Activated naive CD4-positive, alpha-beta T cell treated with anti-CD3 and anti-CD28 coated beads, Interleukin-2, amount 50 U/mL, for 24 hours (primary cell): Measurements from ENCODE around the gene GDPD5.
A peak's percentile ranks its signal among the peaks of the same experiment; 100 is the strongest.

Experiments used
- H3K27ac Mint-ChIP-seq: one replicate; pipeline ENCODE4 v1.8.0; 2021; ENCODE audit warnings: mild to moderate bottlenecking, mixed read lengths
- H3K27me3 Mint-ChIP-seq: one replicate; pipeline ENCODE4 v1.8.0; 2021; ENCODE audit warnings: mixed read lengths
- H3K36me3 Mint-ChIP-seq: one replicate; pipeline ENCODE4 v1.8.0; 2021; ENCODE audit warnings: mixed read lengths
- H3K4me1 Mint-ChIP-seq: one replicate; pipeline ENCODE4 v1.8.0; 2021; ENCODE audit warnings: mixed read lengths
- H3K4me3 Mint-ChIP-seq: one replicate; pipeline ENCODE4 v1.8.0; 2021; ENCODE audit warnings: mild to moderate bottlenecking, mixed read lengths
- H3K9me3 Mint-ChIP-seq: one replicate; pipeline ENCODE4 v1.8.0; 2021; ENCODE audit warnings: mixed read lengths

GDPD5 gene

GRCh38 chr11:75447415-75447814 lies 78.3 kb downstream of the GDPD5 start:
- Mint-ChIP-seq H3K4me1 (no peaks in the 10 kb centered on the region), H3K9me3 (no peaks in the 10 kb centered on the region), H3K27me3 (no peaks in the 10 kb centered on the region), H3K36me3 (peaks cover 3% of the 10 kb centered on the region), H3K27ac (no peak overlapping the region), H3K4me3 (no peak overlapping the region)

GRCh38 chr11:75445315-75445953 lies 80.3 kb downstream of the GDPD5 start:
- Mint-ChIP-seq H3K27me3 (no peaks in the 10 kb centered on the region), H3K4me3 (no peak overlapping the region), H3K4me1 (no peaks in the 10 kb centered on the region), H3K27ac (no peak overlapping the region), H3K9me3 (no peaks in the 10 kb centered on the region), H3K36me3 (no peaks in the 10 kb centered on the region)

- no peak overlapping the region for H3K4me3 Mint-ChIP-seq
- H3K4me1 Mint-ChIP-seq: no peaks in the 10 kb centered on the region
- H3K36me3 Mint-ChIP-seq: no peaks in the 10 kb centered on the region
- H3K27ac Mint-ChIP-seq: no peak overlapping the region
- no peaks in the 10 kb centered on the region for H3K27me3 Mint-ChIP-seq
- no peaks in the 10 kb centered on the region for H3K9me3 Mint-ChIP-seq
These were observed 82.7 kb downstream of the GDPD5 start for GRCh38 chr11:75443043-75443442.

- no peaks in the 10 kb centered on the region for H3K27me3 Mint-ChIP-seq
- no peaks in the 10 kb centered on the region for H3K9me3 Mint-ChIP-seq
- no peaks in the 10 kb centered on the region for H3K4me1 Mint-ChIP-seq
- H3K36me3 Mint-ChIP-seq: no peaks in the 10 kb centered on the region
- no peak overlapping the region for H3K4me3 Mint-ChIP-seq
- H3K27ac Mint-ChIP-seq: no peak overlapping the region
These were observed 83.4 kb downstream of the GDPD5 start for GRCh38 chr11:75442161-75442885.

GRCh38 chr11:75441804-75442132 lies 84.0 kb downstream of the GDPD5 start:
- Mint-ChIP-seq H3K27me3 (no peaks in the 10 kb centered on the region), H3K27ac (no peak overlapping the region), H3K9me3 (no peaks in the 10 kb centered on the region), H3K4me3 (no peak overlapping the region), H3K36me3 (no peaks in the 10 kb centered on the region), H3K4me1 (no peaks in the 10 kb centered on the region)

- Mint-ChIP-seq H3K27ac (no peak overlapping the region), H3K9me3 (no peaks in the 10 kb centered on the region), H3K27me3 (no peaks in the 10 kb centered on the region), H3K4me3 (no peak overlapping the region), H3K4me1 (no peaks in the 10 kb centered on the region), H3K36me3 (no peaks in the 10 kb centered on the region)
These were observed 84.6 kb downstream of the GDPD5 start for GRCh38 chr11:75440960-75441803.

- Mint-ChIP-seq H3K27me3 (no peaks in the 10 kb centered on the region), H3K4me1 (no peaks in the 10 kb centered on the region), H3K36me3 (no peaks in the 10 kb centered on the region)
These were observed 86.1 kb downstream of the GDPD5 start for GRCh38 chr11:75439495-75440120.

GRCh38 chr11:75439026-75439425 lies 86.7 kb downstream of the GDPD5 start:
- H3K27ac Mint-ChIP-seq: no peak overlapping the region
- H3K9me3 Mint-ChIP-seq: no peaks in the 10 kb centered on the region
- H3K4me3 Mint-ChIP-seq: no peak overlapping the region
- H3K27me3 Mint-ChIP-seq: peaks cover 1% of the 10 kb centered on the region
- no peaks in the 10 kb centered on the region for H3K36me3 Mint-ChIP-seq
- no peaks in the 10 kb centered on the region for H3K4me1 Mint-ChIP-seq

More at GRCh38 chr11:75439495-75440120, 86.1 kb downstream of the GDPD5 start:
- Mint-ChIP-seq H3K4me3 (no peak overlapping the region), H3K27ac (no peak overlapping the region), H3K9me3 (no peaks in the 10 kb centered on the region)

GRCh38 chr11:75437966-75438659 lies 87.6 kb downstream of the GDPD5 start:
- Mint-ChIP-seq H3K36me3 (no peaks in the 10 kb centered on the region), H3K27ac (no peak overlapping the region), H3K27me3 (peaks cover 7% of the 10 kb centered on the region), H3K9me3 (no peaks in the 10 kb centered on the region), H3K4me3 (no peak overlapping the region), H3K4me1 (no peaks in the 10 kb centered on the region)

GRCh38 chr11:75436806-75437205 lies 88.9 kb downstream of the GDPD5 start:
- H3K4me1 Mint-ChIP-seq: no peaks in the 10 kb centered on the region
- H3K27ac Mint-ChIP-seq: no peak overlapping the region
- H3K4me3 Mint-ChIP-seq: no peak overlapping the region
- no peaks in the 10 kb centered on the region for H3K9me3 Mint-ChIP-seq
- H3K27me3 Mint-ChIP-seq: peaks cover 15% of the 10 kb centered on the region
- no peaks in the 10 kb centered on the region for H3K36me3 Mint-ChIP-seq

- Mint-ChIP-seq H3K36me3 (peaks cover 2% of the 10 kb centered on the region), H3K4me1 (peaks cover 9% of the 10 kb centered on the region), H3K9me3 (no peaks in the 10 kb centered on the region), H3K27me3 (peaks cover 25% of the 10 kb centered on the region), H3K27ac (no peak overlapping the region), H3K4me3 (no peak overlapping the region)
These were observed 90.2 kb downstream of the GDPD5 start for GRCh38 chr11:75435571-75435925.

- H3K9me3 Mint-ChIP-seq: no peaks in the 10 kb centered on the region
- H3K27ac Mint-ChIP-seq: peak overlapping the region; percentile 17
- H3K36me3 Mint-ChIP-seq: peaks cover 3% of the 10 kb centered on the region
- peaks cover 10% of the 10 kb centered on the region for H3K4me1 Mint-ChIP-seq
- H3K27me3 Mint-ChIP-seq: peaks cover 26% of the 10 kb centered on the region
- H3K4me3 Mint-ChIP-seq: no peak overlapping the region
These were observed 90.7 kb downstream of the GDPD5 start for GRCh38 chr11:75434886-75435570.

- Mint-ChIP-seq H3K4me1 (peaks cover 15% of the 10 kb centered on the region), H3K27me3 (peaks cover 30% of the 10 kb centered on the region), H3K4me3 (no peak overlapping the region), H3K27ac (no peak overlapping the region), H3K36me3 (peaks cover 5% of the 10 kb centered on the region), H3K9me3 (no peaks in the 10 kb centered on the region)
These were observed 91.7 kb downstream of the GDPD5 start for GRCh38 chr11:75434051-75434450.

- H3K27ac Mint-ChIP-seq: no peak overlapping the region
- H3K4me3 Mint-ChIP-seq: no peak overlapping the region
- H3K36me3 Mint-ChIP-seq: peaks cover 5% of the 10 kb centered on the region
- H3K4me1 Mint-ChIP-seq: peaks cover 21% of the 10 kb centered on the region
- H3K27me3 Mint-ChIP-seq: peaks cover 33% of the 10 kb centered on the region
- no peaks in the 10 kb centered on the region for H3K9me3 Mint-ChIP-seq
These were observed 92.3 kb downstream of the GDPD5 start for GRCh38 chr11:75433443-75433842.

GRCh38 chr11:75432911-75433321 lies 92.8 kb downstream of the GDPD5 start, which contains the start of gene KLHL35:
KLHL35 (minus strand) TSS chr11:75433203; CDS start chr11:75430629, 2,574 bp downstream.
- Mint-ChIP-seq H3K27me3 (peaks cover 33% of the 10 kb centered on the region), H3K9me3 (no peaks in the 10 kb centered on the region), H3K4me3 (peak within 1 kb of the TSS; percentile 33), H3K4me1 (peaks cover 21% of the 10 kb centered on the region), H3K36me3 (peaks cover 5% of the 10 kb centered on the region), H3K27ac (no peak within 1 kb of the TSS)
